GM23248 (cell line): Measurements from ENCODE around the gene ZNF697.
"Not testable (repeated sequence)": the region's sequence is repeated elsewhere in the genome, so short reads cannot be mapped to it uniquely, and the experiment has no call there.

Source experiments
- EZH2 ChIP-seq: fragments of 200-600 bp; sonication (generic); IDR thresholded peaks from 2 replicates; pipeline ENCODE4 v1.6.1; 2018; ENCODE audit warnings: antibody characterized with exemption, mild to moderate bottlenecking; ENCODE audit not compliant: insufficient read depth, poor library complexity, severe bottlenecking
- EZH2phosphoT487 ChIP-seq: fragments of 200-600 bp; sonication (generic); IDR thresholded peaks from 2 replicates; pipeline ENCODE4 v1.6.1; 2018; ENCODE audit warnings: antibody characterized with exemption, moderate library complexity, mild to moderate bottlenecking, low read depth; ENCODE audit not compliant: insufficient read depth

- TF ChIP-seq EZH2, EZH2phosphoT487: not testable (repeated sequence)
Measured at GRCh38 chr1:119602789-119603188, 45.3 kb downstream of the ZNF697 start.
